GM12878 (cell line): Measurements from ENCODE around the gene KDM5B. TPM values are rescaled to one million over a fixed set of nuclear protein-coding genes. Genes with fewer than 3 reads are reported as not detected.

ENCODE experiments used
- ATAC-seq: fragments of 200-7000 bp; cut with Tn5 transposase; 3 replicates; pipeline ENCODE4 v1.9.1; 2020; ENCODE audit warnings: mild to moderate bottlenecking, moderate library complexity
- BruUV-seq: library from RNA; stranded (reverse); fragments of 400-500 nt; replicated peaks from 2 replicates; lab custom pipeline; 2021; lab: Mats Ljungman, UMichigan
- CTCF ChIA-PET: fragments of 300-600 bp; sonication (Branson Sonifier 250); formaldehyde crosslinking; extraction: SDS; loops from one replicate; lab custom pipeline; 2021; ENCODE audit warnings: inconsistent platforms; lab: Yijun Ruan, JAX
- POLR2A ChIA-PET: fragments of 350-600 bp; formaldehyde crosslinking; extraction: SDS; loops from one replicate; lab custom pipeline; 2021; ENCODE audit warnings: inconsistent platforms; lab: Charles Lee
- RAD21 ChIA-PET: fragments of 300-600 bp; sonication (Branson Sonifier 250); formaldehyde crosslinking; loops from one replicate; lab custom pipeline; 2023; ENCODE audit warnings: antibody characterized with exemption; ENCODE audit not compliant: unreplicated experiment; lab: Charles Lee
- SMC1A ChIA-PET: fragments of 300-600 bp; sonication (Branson Sonifier 250); formaldehyde crosslinking; loops from one replicate; lab custom pipeline; 2023; ENCODE audit not compliant: unreplicated experiment, uncharacterized antibody; lab: Charles Lee
- DNase-seq: peaks from one replicate; pipeline ENCODE4 v3.0.0-alpha.2; 2011; ENCODE audit warnings: low read depth, low spot score
- FAIRE-seq: peaks from 3 replicates; lab custom pipeline; 2011; peaks lifted over from hg19 to GRCh38; lab: Jason Lieb, UNC
- H2AFZ ChIP-seq: 2 replicates; pipeline ENCODE4 v1.6.0; 2011; ENCODE audit warnings: low read depth, low read length, control low read depth; ENCODE audit not compliant: control insufficient read depth
- H3K27ac ChIP-seq: 2 replicates; pipeline ENCODE4 v1.5.1; 2011; ENCODE audit warnings: control low read depth; ENCODE audit not compliant: control insufficient read depth, insufficient read depth
- H3K27me3 ChIP-seq, 2 experiments: replicated peaks in 1 of 2; 2 replicates each; pipeline versions ENCODE4 v1.6.0 to v1.6.1; 2011; ENCODE audit warnings: low read length in 1 of 2; ENCODE audit not compliant: control insufficient read depth in 2 of 2, insufficient read depth in 2 of 2
- H3K36me3 ChIP-seq, 2 experiments: 2 replicates each; pipeline ENCODE4 v1.5.1; 2011; ENCODE audit warnings: low read length in 1 of 2; ENCODE audit not compliant: control insufficient read depth in 2 of 2, insufficient read depth in 2 of 2
- H3K4me1 ChIP-seq: 2 replicates; pipeline ENCODE4 v1.6.1; 2011; ENCODE audit warnings: mild to moderate bottlenecking, low read length, moderate library complexity, mixed read lengths; ENCODE audit not compliant: control insufficient read depth, insufficient read depth
- H3K4me2 ChIP-seq: 2 replicates; pipeline ENCODE4 v1.6.0; 2011; ENCODE audit warnings: control low read depth; ENCODE audit not compliant: control insufficient read depth, insufficient read depth
- H3K4me3 ChIP-seq: fragments of 200-600 bp; sonication (generic); 2 replicates; pipeline ENCODE4 v1.5.1; 2016
- H3K79me2 ChIP-seq: 2 replicates; pipeline ENCODE4 v1.6.0; 2011; ENCODE audit warnings: low read length; ENCODE audit not compliant: control insufficient read depth, insufficient read depth
- H3K9ac ChIP-seq: 2 replicates; pipeline ENCODE4 v1.8.0; 2011; ENCODE audit warnings: low read length, control low read depth, mixed read lengths; ENCODE audit not compliant: control insufficient read depth, insufficient read depth
- H3K9me3 ChIP-seq: replicated peaks from 3 replicates; pipeline ENCODE4 v1.5.1; 2011; ENCODE audit warnings: mild to moderate bottlenecking, low read length; ENCODE audit not compliant: control insufficient read depth, insufficient read depth
- H4K20me1 ChIP-seq: 2 replicates; pipeline ENCODE4 v1.6.0; 2011; ENCODE audit not compliant: control insufficient read depth, insufficient read depth
- ASH2L ChIP-seq: fragments of 300-600, 200-600 bp; sonication (generic); IDR thresholded peaks from 2 replicates; pipeline ENCODE4 v1.6.1; 2017; ENCODE audit warnings: low read depth, mild to moderate bottlenecking, borderline replicate concordance
- ATF7 ChIP-seq: fragments of 450-650 bp; IDR thresholded peaks from 2 replicates; pipeline ENCODE4 v1.6.1; 2016; ENCODE audit warnings: low read depth, mild to moderate bottlenecking
- JUND ChIP-seq: IDR thresholded peaks from 2 replicates; pipeline ENCODE4 v1.6.1; 2012; ENCODE audit warnings: low read depth, mild to moderate bottlenecking, low read length, improper control_type of control experiment, moderate library complexity
- WGBS: methylation state at CpG from one replicate; pipeline ENCODE4 v1.1.6; 2016; ENCODE audit warnings: low lambda C conversion rate; ENCODE audit not compliant: insufficient replicate concordance, insufficient coverage; ENCODE audit errors: missing lambda C conversion rate; 5-methylcytosine and 5-hydroxymethylcytosine counted together
- in situ Hi-C: fragments of 300-500 bp; cut with MboI; formaldehyde crosslinking; loops from 9 replicates; pipeline ENCODE4 v1.14.3; 2018; ENCODE audit warnings: mixed read lengths
- intact Hi-C: fragments of 100-400 bp; cut with micrococcal nuclease; formaldehyde crosslinking; loops from one replicate; pipeline ENCODE4 v1.14.2; 2022; ENCODE audit not compliant: unreplicated experiment
- polyA plus RNA-seq, 11 experiments: library from polyadenylated mRNA; depleted of rRNA in 4 of 11; unstranded in 6 of 11; stranded (reverse) in 5 of 11; fragments of >200 nt; fragmentation: Nextera tagmentation in 4 of 11; fragmentation: Illumina TruSeq in 1 of 11; extraction: Ambion mirVana in 4 of 11; extraction: Trizol in 1 of 11; gene quantifications; 1 replicate in 1 of 11; 2 replicates in 10 of 11; pipeline versions ENCODE4 v1.2.1 to v1.2.3, GENCODE V29; 2011 to 2016; ENCODE audit warnings: inconsistent platforms in 2 of 11, missing spikeins in 2 of 11, low read depth in 1 of 11
- total RNA-seq, 4 experiments: library from RNA; depleted of rRNA in 3 of 4; stranded (reverse); fragments of >200 nt in 3 of 4; fragmentation: Illumina TruSeq in 1 of 4; extraction: Trizol in 1 of 4; gene quantifications; 2 replicates each; pipeline versions ENCODE4 v1.2.1 to v1.2.3, GENCODE V29; 2013 to 2021
- TF ChIP-seq, protein P1 (sequence below): fragments of 450-650 bp; conservative IDR thresholded peaks from 2 replicates; pipeline ENCODE4 v1.6.1; 2017; ENCODE audit warnings: mild to moderate bottlenecking, moderate library complexity
- TF ChIP-seq, protein P2 (sequence below): fragments of 450-650 bp; IDR thresholded peaks from 2 replicates; pipeline ENCODE4 v1.6.1; 2017; ENCODE audit warnings: mild to moderate bottlenecking, moderate library complexity

KDM5B gene
- total and polyA plus RNA-seq, 10 of the 15 experiments (the other 5 are each of a cell fraction or from before 2014, with no cell fraction given) = 1.7 to 26.6 (median 8.1) TPM

DNA sequence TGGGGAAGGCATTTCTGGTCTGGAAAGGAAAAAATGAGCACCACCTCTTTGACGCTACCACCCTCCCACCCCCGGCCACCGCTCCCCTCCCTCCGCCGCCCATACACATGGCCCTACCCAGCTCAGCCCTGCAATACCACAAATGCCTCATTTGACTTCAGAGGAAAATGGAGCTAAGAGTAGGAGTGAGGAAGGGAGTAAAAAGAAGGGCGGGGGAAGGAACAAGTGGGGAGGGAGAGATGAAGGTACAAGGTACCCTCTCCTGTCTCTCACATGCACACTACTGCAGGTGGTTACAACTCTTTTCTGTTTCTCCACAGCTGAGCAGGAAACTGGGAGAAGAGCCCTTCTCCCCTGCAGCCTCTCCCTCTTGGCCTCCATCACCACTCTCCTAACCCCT, 105.0 kb downstream of the KDM5B start:
- no TSS peak for BruUV-seq
- H3K4me1 ChIP-seq = no peaks in the 10 kb centered on the region
- ChIA-PET SMC1A (no interaction called here), RAD21 (interaction anchor here (0.6 kb wide), 1 partner anchor 13 kb away, joined by 3 read pairs; no protein-coding TSS in a partner anchor), CTCF (interaction anchor here (0.6 to 1.3 kb wide), 2 partner anchors 9 to 142 kb away, joined by 3 read pairs; no protein-coding TSS in a partner anchor), POLR2A (no interaction called here)
- 7% methylated on average over 3 of the region's 6 CpGs for WGBS
- DNase-seq = no peak
- intact Hi-C loops (no loop called here), in situ Hi-C loops (no loop called here)
- H3K27me3 ChIP-seq = peaks cover 8 to 12% of the 10 kb centered on the region in 2 experiments
- TF ChIP-seq, protein P1, sequence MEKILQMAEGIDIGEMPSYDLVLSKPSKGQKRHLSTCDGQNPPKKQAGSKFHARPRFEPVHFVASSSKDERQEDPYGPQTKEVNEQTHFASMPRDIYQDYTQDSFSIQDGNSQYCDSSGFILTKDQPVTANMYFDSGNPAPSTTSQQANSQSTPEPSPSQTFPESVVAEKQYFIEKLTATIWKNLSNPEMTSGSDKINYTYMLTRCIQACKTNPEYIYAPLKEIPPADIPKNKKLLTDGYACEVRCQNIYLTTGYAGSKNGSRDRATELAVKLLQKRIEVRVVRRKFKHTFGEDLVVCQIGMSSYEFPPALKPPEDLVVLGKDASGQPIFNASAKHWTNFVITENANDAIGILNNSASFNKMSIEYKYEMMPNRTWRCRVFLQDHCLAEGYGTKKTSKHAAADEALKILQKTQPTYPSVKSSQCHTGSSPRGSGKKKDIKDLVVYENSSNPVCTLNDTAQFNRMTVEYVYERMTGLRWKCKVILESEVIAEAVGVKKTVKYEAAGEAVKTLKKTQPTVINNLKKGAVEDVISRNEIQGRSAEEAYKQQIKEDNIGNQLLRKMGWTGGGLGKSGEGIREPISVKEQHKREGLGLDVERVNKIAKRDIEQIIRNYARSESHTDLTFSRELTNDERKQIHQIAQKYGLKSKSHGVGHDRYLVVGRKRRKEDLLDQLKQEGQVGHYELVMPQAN = no peak
- TF ChIP-seq, protein P2, sequence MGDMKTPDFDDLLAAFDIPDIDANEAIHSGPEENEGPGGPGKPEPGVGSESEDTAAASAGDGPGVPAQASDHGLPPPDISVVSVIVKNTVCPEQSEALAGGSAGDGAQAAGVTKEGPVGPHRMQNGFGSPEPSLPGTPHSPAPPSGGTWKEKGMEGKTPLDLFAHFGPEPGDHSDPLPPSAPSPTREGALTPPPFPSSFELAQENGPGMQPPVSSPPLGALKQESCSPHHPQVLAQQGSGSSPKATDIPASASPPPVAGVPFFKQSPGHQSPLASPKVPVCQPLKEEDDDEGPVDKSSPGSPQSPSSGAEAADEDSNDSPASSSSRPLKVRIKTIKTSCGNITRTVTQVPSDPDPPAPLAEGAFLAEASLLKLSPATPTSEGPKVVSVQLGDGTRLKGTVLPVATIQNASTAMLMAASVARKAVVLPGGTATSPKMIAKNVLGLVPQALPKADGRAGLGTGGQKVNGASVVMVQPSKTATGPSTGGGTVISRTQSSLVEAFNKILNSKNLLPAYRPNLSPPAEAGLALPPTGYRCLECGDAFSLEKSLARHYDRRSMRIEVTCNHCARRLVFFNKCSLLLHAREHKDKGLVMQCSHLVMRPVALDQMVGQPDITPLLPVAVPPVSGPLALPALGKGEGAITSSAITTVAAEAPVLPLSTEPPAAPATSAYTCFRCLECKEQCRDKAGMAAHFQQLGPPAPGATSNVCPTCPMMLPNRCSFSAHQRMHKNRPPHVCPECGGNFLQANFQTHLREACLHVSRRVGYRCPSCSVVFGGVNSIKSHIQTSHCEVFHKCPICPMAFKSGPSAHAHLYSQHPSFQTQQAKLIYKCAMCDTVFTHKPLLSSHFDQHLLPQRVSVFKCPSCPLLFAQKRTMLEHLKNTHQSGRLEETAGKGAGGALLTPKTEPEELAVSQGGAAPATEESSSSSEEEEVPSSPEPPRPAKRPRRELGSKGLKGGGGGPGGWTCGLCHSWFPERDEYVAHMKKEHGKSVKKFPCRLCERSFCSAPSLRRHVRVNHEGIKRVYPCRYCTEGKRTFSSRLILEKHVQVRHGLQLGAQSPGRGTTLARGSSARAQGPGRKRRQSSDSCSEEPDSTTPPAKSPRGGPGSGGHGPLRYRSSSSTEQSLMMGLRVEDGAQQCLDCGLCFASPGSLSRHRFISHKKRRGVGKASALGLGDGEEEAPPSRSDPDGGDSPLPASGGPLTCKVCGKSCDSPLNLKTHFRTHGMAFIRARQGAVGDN = no peak
- no peak for TF ChIP-seq ASH2L
- TF ChIP-seq JUND = no peak
- no peak for TF ChIP-seq ATF7
- H3K9ac ChIP-seq = no peak overlapping the region
- no peaks in the 10 kb centered on the region for H4K20me1 ChIP-seq
- no peak overlapping the region for H3K4me2 ChIP-seq
- no peaks in the 10 kb centered on the region for H3K79me2 ChIP-seq
- H2AFZ ChIP-seq = no peak overlapping the region
- no peak overlapping the region for H3K27ac ChIP-seq
- no peak for ATAC-seq
- no peaks in the 10 kb centered on the region for H3K36me3 ChIP-seq
- FAIRE-seq = no peak
- no peaks in the 10 kb centered on the region for H3K9me3 ChIP-seq
- H3K4me3 ChIP-seq = no peak overlapping the region
